Measurements from ENCODE around the gene LRRC10B. TPM values are rescaled to one million over a fixed set of nuclear protein-coding genes. Genes with fewer than 3 reads are reported as not detected.

The LRRC10B gene
- total and polyA plus RNA-seq, 2 of the 8 experiments (the other 6 are each of a cell fraction or from before 2014, with no cell fraction given): 0.47 to 0.71 TPM

GRCh38 chr11:61539831-61540357 is 31.3 kb downstream of the LRRC10B start:
- no peaks in the 10 kb centered on the region for H3K36me3 ChIP-seq (ENCODE audit: control insufficient read depth in 2 of 4, insufficient read depth in 4 of 4, low read length in 3 of 4)
- no peaks in the 10 kb centered on the region; a peak in 1 of 7 replicates for H3K27me3 ChIP-seq (replicated peaks in 1 of 4; ENCODE audit: control insufficient read depth in 3 of 4, extremely low read depth in 1 of 4, insufficient read depth in 3 of 4, low read length in 3 of 4)
- H3K23me2 ChIP-seq (ENCODE audit: low read depth, low read length): no peaks in the 10 kb centered on the region
- no peak overlapping the region for H3K23ac ChIP-seq (ENCODE audit: insufficient read length)
- H3K9ac ChIP-seq (replicated peaks in 1 of 4; ENCODE audit: extremely low read depth in 1 of 4, low read depth in 3 of 4, low read length in 3 of 4): no peak overlapping the region
- no peak for TF ChIP-seq NRF1 (IDR thresholded peaks at IDR 0.05; ENCODE audit: low read depth, low read length)
- no peak for TF ChIP-seq TAF1 (IDR thresholded peaks at IDR 0.05; ENCODE audit: low read depth, low read length)
- TF ChIP-seq EP300 (IDR thresholded peaks at IDR 0.05; ENCODE audit: borderline replicate concordance in 1 of 2, low read depth in 2 of 2, low read length in 2 of 2): no peak
- TF ChIP-seq KDM5A (IDR thresholded peaks at IDR 0.05; ENCODE audit: low read length): no peak
- no peak for TF ChIP-seq EZH2 (IDR thresholded peaks at IDR 0.05; ENCODE audit: low read depth, low read length, severe bottlenecking)
- TF ChIP-seq TCF12 (IDR thresholded peaks at IDR 0.05; ENCODE audit: low read depth, low read length): no peak
- no peak for TF ChIP-seq TBP (IDR thresholded peaks at IDR 0.05; ENCODE audit: low read depth, low read length)
- no peak for TF ChIP-seq BRCA1 (IDR thresholded peaks at IDR 0.05; ENCODE audit: low read depth, low read length)
- no peaks in the 10 kb centered on the region for H3K79me2 ChIP-seq (ENCODE audit: control insufficient read depth in 1 of 2, insufficient read depth in 2 of 2, low read length in 2 of 2)
- FAIRE-seq (no peak), DNase-seq (ENCODE audit: low read depth in 1 of 2, low spot score in 2 of 2) (no peak)
- H3K14ac ChIP-seq (ENCODE audit: insufficient read length): no peak overlapping the region
- H2BK120ac ChIP-seq (replicated peaks; ENCODE audit: low read depth, low read length): no peak overlapping the region
- POLR2A ChIA-PET (ENCODE audit: partially characterized antibody): interaction anchor here (1.0 to 1.7 kb wide), 3 partner anchors 66 to 111 kb away, joined by 3 read pairs; no protein-coding TSS in a partner anchor
- 0 out of 2 replicates have a peak overlapping the region, but pooled peaks have one; percentile 53 for H2AK5ac ChIP-seq (ENCODE audit: low read depth, low read length)
- peak overlapping the region; percentile 56; the same call in 1 of the 2 replicates for H2BK5ac ChIP-seq (ENCODE audit: low read depth, low read length)
- H3K4me2 ChIP-seq (ENCODE audit: insufficient read depth in 1 of 2, low read depth in 2 of 2, low read length in 2 of 2): no peak overlapping the region
- H4K20me1 ChIP-seq (replicated peaks in 1 of 2; ENCODE audit: control insufficient read depth in 1 of 2, insufficient read depth in 2 of 2, low read length in 2 of 2): no peaks in the 10 kb centered on the region
- WGBS, 2 experiments (ENCODE audit: extremely low coverage in 1 of 2, insufficient coverage in 1 of 2, insufficient read length in 1 of 2, insufficient replicate concordance in 2 of 2, low coverage in 1 of 2, low lambda C conversion rate in 2 of 2, missing lambda C conversion rate in 1 of 2): 68% methylated on average over 13 of the region's 14 CpGs; no CpG with 5 or more reads in 1 of the 2 experiments
- no peak overlapping the region for H4K91ac ChIP-seq (replicated peaks; ENCODE audit: insufficient read length, low read length)
- no peak overlapping the region for H2AFZ ChIP-seq (ENCODE audit: low read length)
- H3K79me1 ChIP-seq (ENCODE audit: low read depth, low read length): no peaks in the 10 kb centered on the region
- H3K4me1 ChIP-seq (replicated peaks in 1 of 4; ENCODE audit: control insufficient read depth in 3 of 4, insufficient read depth in 4 of 4, low read length in 3 of 4): peaks cover 5 to 35% (median 18%) of the 10 kb centered on the region in 4 experiments
- H2BK12ac ChIP-seq (ENCODE audit: low read depth, low read length): peak overlapping the region; percentile 53; the same call in 1 of the 2 replicates
- CTCF ChIA-PET (ENCODE audit: partially characterized antibody): interaction anchor here (0.6 to 23.7 kb wide), 25 partner anchors 8 to 181 kb away, joined by 3 to 330 read pairs (median 5); partner anchors contain the start of gene LRRC10B
- H4K5ac ChIP-seq (ENCODE audit: insufficient read length, low read depth, low read length): no peak overlapping the region
- H3K4ac ChIP-seq (replicated peaks; ENCODE audit: insufficient read length, low read depth, low read length): no peak overlapping the region
- H3K4me3 ChIP-seq (ENCODE audit: extremely low read depth in 1 of 4, insufficient read depth in 2 of 4, low read depth in 3 of 4, low read length in 4 of 4): no peak overlapping the region
- H3K27ac ChIP-seq (ENCODE audit: low read depth, low read length): no peak overlapping the region
- peak overlapping the region; percentile 94; the same call in 1 of the 2 replicates for H2BK15ac ChIP-seq (ENCODE audit: low read length)
- H2BK20ac ChIP-seq (ENCODE audit: low read length): 0 out of 2 replicates have a peak overlapping the region, but pooled peaks have one; percentile 66
- no peaks in the 10 kb centered on the region for H3K9me3 ChIP-seq (ENCODE audit: insufficient read depth in 2 of 2, low read depth in 1 of 2, low read length in 1 of 2)
- H3K18ac ChIP-seq (ENCODE audit: extremely low read depth, low read length): 0 out of 2 replicates have a peak overlapping the region, but pooled peaks have one; percentile 15
- no peak overlapping the region for H4K8ac ChIP-seq (ENCODE audit: extremely low read depth, insufficient read depth, low read length)
- H3K56ac ChIP-seq (replicated peaks; ENCODE audit: insufficient read length, low read depth, low read length): no peak overlapping the region
